NCI-H2081 (cell line): Measurements from ENCODE around the gene FEZ2.

ENCODE experiments used
- DNase-seq, 2 experiments: peaks; one replicate each; lab custom pipeline; 2025; lab: John Stamatoyannopoulos, UW

The FEZ2 gene

GRCh38 chr2:36587101-36587500 is 10.9 kb downstream of the FEZ2 start:
- peak in 1 of 2 experiments; percentile 12 for DNase-seq

DNA sequence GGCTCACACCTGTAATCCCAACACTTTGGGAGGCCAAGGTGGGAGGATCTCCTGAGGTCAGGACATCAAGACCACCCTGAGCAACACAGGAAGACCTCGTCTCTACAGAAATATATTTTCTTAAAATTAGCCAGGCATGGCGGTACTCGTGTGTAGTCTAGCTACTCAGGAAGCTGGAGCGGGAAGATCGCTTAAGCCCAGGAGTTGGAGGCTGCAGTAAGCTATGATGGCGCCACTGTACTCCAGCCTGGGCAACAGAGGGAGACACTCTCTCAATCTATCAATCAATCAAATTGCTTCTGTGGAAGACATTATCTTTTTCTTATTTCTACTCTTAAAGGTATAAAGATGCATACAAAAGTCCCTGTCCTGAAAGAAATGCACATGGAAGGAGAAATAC is 11.3 kb downstream of the FEZ2 start:
- no peak for DNase-seq

DNA sequence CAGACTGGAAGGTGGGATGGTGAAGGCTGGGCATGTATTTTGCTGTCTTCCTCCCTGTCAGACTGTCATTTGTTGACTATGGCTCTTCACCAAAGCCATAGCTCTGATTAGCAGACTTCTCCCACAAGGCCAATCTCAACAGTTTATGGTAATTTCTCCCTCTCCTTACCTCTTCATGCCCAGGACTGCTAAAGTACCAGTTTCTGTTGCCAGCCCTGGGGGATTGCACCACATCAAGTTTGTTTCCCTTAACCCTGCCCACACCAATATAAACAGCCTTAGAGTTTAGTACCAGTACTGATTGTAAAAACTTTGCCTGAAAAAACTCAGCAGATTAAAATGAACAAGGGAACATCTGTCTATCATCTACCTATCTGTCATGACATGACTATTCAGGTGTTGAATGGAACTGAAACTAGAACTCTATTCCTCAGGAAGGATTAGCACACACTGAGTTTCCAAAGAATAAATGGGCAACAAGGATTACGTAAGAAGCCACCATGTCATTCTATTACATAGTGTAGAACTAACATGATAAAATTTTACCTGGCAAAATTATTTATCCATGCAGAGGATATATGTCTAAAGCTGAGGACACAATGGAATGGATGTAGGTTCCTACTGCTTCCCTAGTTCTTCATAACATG is 13.7 kb downstream of the FEZ2 start:
- no peak for DNase-seq

- DNase-seq = no peak
These were observed 15.0 kb downstream of the FEZ2 start for GRCh38 chr2:36582951-36583350.

GRCh38 chr2:36582538-36582937 is 15.4 kb downstream of the FEZ2 start:
- DNase-seq = no peak

GRCh38 chr2:36579297-36579664 is 18.7 kb downstream of the FEZ2 start:
- DNase-seq = no peak

DNA sequence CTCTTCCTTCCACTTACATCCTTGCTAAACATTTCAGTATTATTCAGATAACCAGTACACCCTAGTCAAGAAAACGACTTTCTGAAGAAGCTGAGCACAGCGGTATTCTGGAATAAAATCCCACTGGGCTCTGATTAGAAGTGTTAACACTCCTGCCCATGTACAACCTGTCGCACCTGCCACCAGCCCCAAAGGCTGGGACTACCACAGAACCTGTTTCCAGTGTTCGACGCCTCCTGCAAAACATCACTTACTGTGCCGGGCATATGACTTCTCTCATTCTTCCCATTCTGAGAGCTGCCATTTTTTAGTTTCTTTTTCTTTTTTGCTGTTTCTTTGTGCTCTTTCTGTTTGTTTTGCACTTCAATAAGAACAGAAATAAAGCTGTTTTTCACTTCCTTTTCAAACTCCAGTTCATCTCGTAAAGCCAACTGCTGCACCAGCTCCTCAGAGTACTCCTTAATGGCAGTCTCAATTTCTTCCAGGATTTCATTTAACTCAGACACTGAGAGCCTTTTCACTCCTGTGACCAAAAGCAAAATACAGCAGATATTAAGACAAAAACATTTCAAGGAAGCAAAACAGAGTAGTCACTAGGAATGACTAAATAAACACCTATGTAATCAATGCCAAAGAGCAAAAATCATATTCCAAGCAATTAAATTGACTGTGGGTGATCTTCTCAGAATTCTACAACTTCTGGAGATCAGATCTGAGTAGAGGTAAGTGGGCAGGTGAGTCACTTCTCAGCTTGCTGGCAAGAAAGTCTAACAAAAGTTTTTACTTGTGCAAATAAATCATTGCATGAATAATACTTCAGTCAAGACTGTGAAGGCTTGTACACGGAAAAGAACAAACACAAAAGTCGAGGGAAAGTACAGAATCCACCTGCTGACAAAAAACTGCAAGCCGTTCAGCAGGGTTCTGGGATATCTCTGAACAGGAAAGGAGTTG is 19.3 kb downstream of the FEZ2 start:
- no peak for DNase-seq

GRCh38 chr2:36577884-36578283 is 20.1 kb downstream of the FEZ2 start:
- no peak for DNase-seq

- DNase-seq = no peak
These were observed 23.4 kb downstream of the FEZ2 start for GRCh38 chr2:36574560-36574959.

DNA sequence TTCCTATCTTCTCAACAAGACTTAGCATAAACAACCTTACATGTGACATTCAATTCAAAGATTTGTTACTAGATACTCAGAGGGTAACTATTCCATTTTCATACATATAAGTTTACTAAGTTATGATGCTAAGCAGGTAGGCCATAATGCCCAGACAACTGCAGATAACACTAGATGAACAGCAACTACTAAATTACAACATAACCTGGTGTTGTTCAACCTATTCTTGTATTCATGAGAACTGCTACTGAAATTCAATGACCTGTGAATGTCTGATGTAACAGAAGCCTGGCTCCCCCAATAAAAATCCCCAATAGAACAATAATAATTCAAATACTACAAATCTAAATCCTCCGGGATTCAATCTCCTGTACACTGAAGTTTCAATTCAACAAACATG is 24.8 kb downstream of the FEZ2 start:
- no peak for DNase-seq

GRCh38 chr2:36572719-36573059 is 25.3 kb downstream of the FEZ2 start:
- no peak for DNase-seq

GRCh38 chr2:36572054-36572718 is 25.8 kb downstream of the FEZ2 start:
- DNase-seq = no peak

DNA sequence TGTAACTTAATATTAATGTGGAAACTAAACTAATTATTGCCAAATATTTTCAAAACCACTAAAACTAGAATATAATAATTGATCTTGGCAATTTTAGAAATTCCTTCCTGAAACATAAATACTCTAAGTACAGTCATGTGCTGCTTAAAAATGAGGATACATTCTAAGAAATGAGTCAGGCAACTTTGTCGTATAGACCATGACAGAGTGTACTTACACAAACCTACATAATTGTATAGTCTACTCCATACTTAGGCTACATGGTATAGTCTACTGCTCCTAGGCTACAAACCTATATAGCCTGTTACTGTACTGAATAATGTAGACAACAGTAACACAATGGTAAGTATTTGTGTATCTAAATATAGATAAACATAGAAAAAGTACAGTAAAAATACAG is 27.6 kb downstream of the FEZ2 start:
- no peak for DNase-seq

GRCh38 chr2:36569267-36569856 is 28.6 kb downstream of the FEZ2 start:
- DNase-seq = no peak

DNA sequence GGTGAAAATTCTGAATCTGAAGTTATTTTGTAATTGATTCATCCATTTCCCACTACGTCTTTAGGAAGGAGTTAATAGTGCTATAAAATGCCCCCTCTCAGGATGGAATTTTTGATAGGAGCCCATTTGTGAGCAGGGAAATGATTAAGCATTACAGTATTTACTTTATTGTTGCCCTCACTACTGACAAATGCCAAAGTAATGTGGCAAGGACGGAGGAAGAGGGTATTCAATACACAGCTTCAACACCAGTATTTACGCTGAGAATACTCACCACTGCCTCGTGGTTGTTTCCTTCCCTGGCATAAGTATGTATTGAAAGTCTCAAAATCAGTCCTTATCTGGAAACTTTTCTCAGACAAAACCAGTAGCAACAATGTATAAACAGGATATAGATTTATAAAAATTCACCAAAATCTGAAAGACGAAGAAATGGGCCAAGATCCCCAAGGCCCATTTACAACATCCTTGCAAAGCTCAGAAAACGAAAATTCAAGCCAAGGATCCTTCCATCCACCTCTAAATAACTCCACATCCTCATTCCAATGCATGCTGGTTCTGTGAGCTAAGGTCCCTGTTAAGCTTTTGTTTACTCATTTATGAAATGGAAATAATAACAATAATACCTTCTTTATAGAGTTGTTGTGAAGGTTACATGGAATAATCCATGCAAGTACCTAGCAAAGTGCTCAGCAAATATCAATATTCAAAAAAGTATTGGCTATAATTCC is 29.3 kb downstream of the FEZ2 start:
- DNase-seq = no peak

GRCh38 chr2:36567711-36568408 is 30.1 kb downstream of the FEZ2 start:
- no peak for DNase-seq

DNA sequence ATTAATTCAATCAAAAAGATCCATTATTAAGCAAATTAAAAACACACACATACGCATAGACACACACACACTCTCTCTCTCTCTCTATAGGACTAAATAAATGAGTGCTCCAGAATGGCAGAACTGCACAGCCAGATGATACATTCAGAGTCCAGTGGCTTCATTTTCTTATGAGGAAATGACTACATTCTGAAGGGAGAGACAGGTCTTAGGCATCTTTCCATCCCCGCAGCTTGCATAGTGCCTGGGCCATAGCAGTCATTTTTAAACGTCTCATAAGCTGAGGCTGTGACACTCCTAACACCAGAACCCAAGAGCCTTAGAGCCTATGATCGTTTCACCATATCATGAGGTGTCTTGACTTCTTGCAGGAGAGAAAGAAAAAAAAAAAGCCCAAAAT is 31.1 kb downstream of the FEZ2 start:
- DNase-seq = no peak

DNA sequence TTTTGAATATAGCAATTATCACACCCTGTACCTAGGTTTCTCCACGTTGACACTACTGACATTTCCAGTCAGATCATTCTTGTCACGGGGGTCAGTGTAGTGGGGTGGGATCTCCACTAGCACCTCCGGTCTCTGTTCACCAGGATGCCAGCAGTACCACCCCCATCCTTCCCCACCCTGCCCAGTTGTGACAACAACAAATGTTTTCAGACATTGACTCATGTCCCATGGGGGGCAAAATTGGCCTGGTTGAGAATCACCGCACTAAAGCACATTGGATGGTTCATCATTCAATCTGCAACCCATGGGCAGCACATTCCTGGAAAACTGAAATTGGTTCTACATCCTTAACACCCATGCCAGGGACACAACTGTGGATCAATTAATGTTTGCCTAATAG is 32.3 kb downstream of the FEZ2 start:
- DNase-seq = no peak

- no peak for DNase-seq
These were observed 33.5 kb downstream of the FEZ2 start for GRCh38 chr2:36564377-36564930.

DNA sequence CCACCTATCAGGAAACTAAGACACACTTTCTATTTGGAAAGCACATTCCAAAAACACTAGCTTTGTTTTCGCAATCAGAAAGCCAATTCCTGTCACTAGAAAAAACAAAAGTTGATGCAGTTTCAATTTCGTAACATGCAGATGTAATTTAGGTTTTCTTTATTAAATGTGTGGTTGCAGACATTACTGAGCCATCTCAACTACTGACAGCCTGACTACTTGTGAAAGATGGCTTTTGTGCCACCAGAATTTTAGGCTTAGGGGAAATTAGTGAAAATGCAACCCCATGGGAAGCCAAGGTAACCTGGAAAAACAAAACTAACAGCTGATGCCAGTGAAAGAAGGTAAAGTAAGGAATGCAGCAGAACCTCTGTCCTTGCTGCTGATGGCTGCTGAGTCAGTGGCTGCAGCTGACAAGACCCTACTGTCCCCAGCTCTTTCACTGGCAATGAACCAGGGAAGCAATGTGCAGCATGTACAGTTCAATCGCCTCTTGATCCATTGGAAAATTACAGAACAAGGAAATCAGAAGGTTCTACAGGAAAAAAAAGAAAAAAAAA is 34.9 kb downstream of the FEZ2 start:
- no peak for DNase-seq

- no peak for DNase-seq
These were observed 35.7 kb downstream of the FEZ2 start for GRCh38 chr2:36562240-36562639.
